Astrocyte (in vitro differentiated cells and primary cell): ENCODE results near the gene DOP1A. TPM values are rescaled to one million over a fixed set of nuclear protein-coding genes. Genes with fewer than 3 reads are reported as not detected.
A peak's percentile ranks its signal among the peaks of the same experiment; 100 is the strongest.

ENCODE experiments used
- DNase-seq: peaks from one replicate; pipeline ENCODE4 v3.0.0-alpha.2; 2010; ENCODE audit warnings: low read depth
- FAIRE-seq: peaks from 2 replicates; lab custom pipeline; 2011; peaks lifted over from hg19 to GRCh38; lab: Jason Lieb, UNC
- H2AFZ ChIP-seq: 2 replicates; pipeline ENCODE4 v1.6.0; 2012; ENCODE audit warnings: low read depth, low read length, inconsistent platforms
- H3K27ac ChIP-seq: 2 replicates; pipeline ENCODE4 v1.5.1; 2011; ENCODE audit warnings: low read depth, low read length, inconsistent platforms
- H3K27me3 ChIP-seq: 2 replicates; pipeline ENCODE4 v1.6.0; 2011; ENCODE audit warnings: low read length, inconsistent platforms; ENCODE audit not compliant: insufficient read depth
- H3K36me3 ChIP-seq: 2 replicates; pipeline ENCODE4 v1.5.1; 2011; ENCODE audit warnings: low read length, inconsistent platforms; ENCODE audit not compliant: insufficient read depth
- H3K4me1 ChIP-seq: 2 replicates; pipeline ENCODE4 v1.5.1; 2011; ENCODE audit warnings: low read length, inconsistent platforms; ENCODE audit not compliant: insufficient read depth
- H3K4me2 ChIP-seq: 2 replicates; pipeline ENCODE4 v1.6.0; 2012; ENCODE audit warnings: low read length, inconsistent platforms
- H3K4me3 ChIP-seq: 2 replicates; pipeline ENCODE4 v1.5.1; 2011; ENCODE audit warnings: low read depth, mild to moderate bottlenecking, low read length, inconsistent platforms; ENCODE audit not compliant: insufficient read depth
- H3K79me2 ChIP-seq: 2 replicates; pipeline ENCODE4 v1.6.0; 2012; ENCODE audit warnings: mild to moderate bottlenecking, low read length, inconsistent platforms; ENCODE audit not compliant: insufficient read depth
- H3K9ac ChIP-seq: 2 replicates; pipeline ENCODE4 v1.6.0; 2012; ENCODE audit warnings: mild to moderate bottlenecking, low read length, inconsistent platforms
- H3K9me3 ChIP-seq: 2 replicates; pipeline ENCODE4 v1.5.1; 2012; ENCODE audit warnings: low read depth, mild to moderate bottlenecking, low read length, inconsistent platforms; ENCODE audit not compliant: insufficient read depth
- H4K20me1 ChIP-seq: 2 replicates; pipeline ENCODE4 v1.6.0; 2012; ENCODE audit warnings: low read length, inconsistent platforms; ENCODE audit not compliant: insufficient read depth
- H3K27ac Mint-ChIP-seq: one replicate; pipeline ENCODE4 v1.8.0; 2021; ENCODE audit warnings: mild to moderate bottlenecking, mixed read lengths; ENCODE audit not compliant: unreplicated experiment
- H3K27me3 Mint-ChIP-seq: one replicate; pipeline ENCODE4 v1.8.0; 2021; ENCODE audit warnings: low read depth, mixed read lengths; ENCODE audit not compliant: unreplicated experiment
- H3K36me3 Mint-ChIP-seq: one replicate; pipeline ENCODE4 v1.8.0; 2021; ENCODE audit warnings: low read depth, mixed read lengths; ENCODE audit not compliant: unreplicated experiment
- H3K4me1 Mint-ChIP-seq: one replicate; pipeline ENCODE4 v1.8.0; 2021; ENCODE audit warnings: low read depth, mixed read lengths; ENCODE audit not compliant: unreplicated experiment
- H3K4me3 Mint-ChIP-seq: one replicate; pipeline ENCODE4 v1.8.0; 2021; ENCODE audit warnings: mild to moderate bottlenecking, moderate library complexity, mixed read lengths; ENCODE audit not compliant: unreplicated experiment
- H3K9me3 Mint-ChIP-seq: one replicate; pipeline ENCODE4 v1.8.0; 2021; ENCODE audit warnings: mild to moderate bottlenecking, mixed read lengths; ENCODE audit not compliant: unreplicated experiment
- EZH2 ChIP-seq: IDR thresholded peaks from 2 replicates; pipeline ENCODE4 v1.6.1; 2012; ENCODE audit warnings: mild to moderate bottlenecking, low read length, inconsistent platforms; ENCODE audit not compliant: insufficient read depth
- total RNA-seq: library from RNA; stranded (reverse); gene quantifications from 2 replicates; pipeline ENCODE4 v1.2.1, GENCODE V29; 2021
- TF ChIP-seq, protein P1 (sequence below): IDR thresholded peaks from 2 replicates; pipeline ENCODE4 v1.5.1; 2011; ENCODE audit warnings: low read depth, mild to moderate bottlenecking, inconsistent platforms, low read length, moderate library complexity; ENCODE audit not compliant: insufficient read depth

DOP1A gene
- total RNA-seq, 1 donor from 2014 or later = 14.2 TPM

DNA sequence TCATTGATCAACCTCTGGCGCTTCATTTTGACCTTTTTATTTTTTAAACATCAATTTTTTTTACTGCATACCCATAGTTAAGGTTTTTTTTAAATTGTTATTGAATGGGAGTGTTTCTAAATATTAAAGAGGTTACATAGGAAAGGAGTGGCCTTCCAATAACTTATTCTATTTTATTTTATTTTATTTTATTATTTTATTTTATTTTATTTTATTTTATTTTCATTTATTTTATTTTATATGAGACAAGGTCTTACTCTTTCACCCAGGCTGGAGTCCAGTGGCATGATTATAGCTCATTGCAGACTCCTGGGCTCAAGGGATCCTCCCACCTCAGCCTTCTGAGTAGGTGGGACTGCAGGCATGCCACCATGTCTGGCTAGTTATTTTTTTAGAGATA, 30.2 kb downstream of the DOP1A start:
- DNase-seq = no peak
- H3K36me3 ChIP-seq = no peaks in the 10 kb centered on the region
- no peaks in the 10 kb centered on the region for H3K4me1 ChIP-seq
- FAIRE-seq = no peak
- H2AFZ ChIP-seq = no peak overlapping the region
- Mint-ChIP-seq H3K4me1 (peaks cover 12% of the 10 kb centered on the region), H3K27ac (no peak overlapping the region), H3K4me3 (no peak overlapping the region), H3K27me3 (no peaks in the 10 kb centered on the region), H3K9me3 (no peaks in the 10 kb centered on the region), H3K36me3 (peaks cover 4% of the 10 kb centered on the region)
- H3K4me3 ChIP-seq = no peak overlapping the region
- peaks cover 13% of the 10 kb centered on the region for H3K79me2 ChIP-seq
- no peak overlapping the region for H3K27ac ChIP-seq
- H3K27me3 ChIP-seq = no peaks in the 10 kb centered on the region
- TF ChIP-seq EZH2 = no peak
- TF ChIP-seq, protein P1, sequence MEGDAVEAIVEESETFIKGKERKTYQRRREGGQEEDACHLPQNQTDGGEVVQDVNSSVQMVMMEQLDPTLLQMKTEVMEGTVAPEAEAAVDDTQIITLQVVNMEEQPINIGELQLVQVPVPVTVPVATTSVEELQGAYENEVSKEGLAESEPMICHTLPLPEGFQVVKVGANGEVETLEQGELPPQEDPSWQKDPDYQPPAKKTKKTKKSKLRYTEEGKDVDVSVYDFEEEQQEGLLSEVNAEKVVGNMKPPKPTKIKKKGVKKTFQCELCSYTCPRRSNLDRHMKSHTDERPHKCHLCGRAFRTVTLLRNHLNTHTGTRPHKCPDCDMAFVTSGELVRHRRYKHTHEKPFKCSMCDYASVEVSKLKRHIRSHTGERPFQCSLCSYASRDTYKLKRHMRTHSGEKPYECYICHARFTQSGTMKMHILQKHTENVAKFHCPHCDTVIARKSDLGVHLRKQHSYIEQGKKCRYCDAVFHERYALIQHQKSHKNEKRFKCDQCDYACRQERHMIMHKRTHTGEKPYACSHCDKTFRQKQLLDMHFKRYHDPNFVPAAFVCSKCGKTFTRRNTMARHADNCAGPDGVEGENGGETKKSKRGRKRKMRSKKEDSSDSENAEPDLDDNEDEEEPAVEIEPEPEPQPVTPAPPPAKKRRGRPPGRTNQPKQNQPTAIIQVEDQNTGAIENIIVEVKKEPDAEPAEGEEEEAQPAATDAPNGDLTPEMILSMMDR = no peak
- H3K9me3 ChIP-seq = no peaks in the 10 kb centered on the region
- no peaks in the 10 kb centered on the region for H4K20me1 ChIP-seq
- H3K9ac ChIP-seq = no peak overlapping the region
- H3K4me2 ChIP-seq = peak overlapping the region; percentile 29

GRCh38 chr6:83098589-83098988, 31.1 kb downstream of the DOP1A start:
- peaks cover 12% of the 10 kb centered on the region for H3K4me1 Mint-ChIP-seq
- Histone ChIP-seq H3K9me3 (no peaks in the 10 kb centered on the region), H2AFZ (no peak overlapping the region), H3K79me2 (peaks cover 10% of the 10 kb centered on the region), H3K4me3 (no peak overlapping the region), H3K36me3 (no peaks in the 10 kb centered on the region), H3K9ac (no peak overlapping the region), H3K4me1 (no peaks in the 10 kb centered on the region), H3K27me3 (no peaks in the 10 kb centered on the region), H4K20me1 (no peaks in the 10 kb centered on the region), H3K4me2 (no peak overlapping the region), H3K27ac (no peak overlapping the region)
- FAIRE-seq (no peak), DNase-seq (no peak)
- H3K9me3 Mint-ChIP-seq = peaks cover 1% of the 10 kb centered on the region
- H3K27me3 Mint-ChIP-seq = no peaks in the 10 kb centered on the region
- H3K36me3 Mint-ChIP-seq = peaks cover 7% of the 10 kb centered on the region
- H3K27ac Mint-ChIP-seq = no peak overlapping the region
- TF ChIP-seq, protein P1 = no peak
- TF ChIP-seq EZH2 = no peak
- no peak overlapping the region for H3K4me3 Mint-ChIP-seq

DNA sequence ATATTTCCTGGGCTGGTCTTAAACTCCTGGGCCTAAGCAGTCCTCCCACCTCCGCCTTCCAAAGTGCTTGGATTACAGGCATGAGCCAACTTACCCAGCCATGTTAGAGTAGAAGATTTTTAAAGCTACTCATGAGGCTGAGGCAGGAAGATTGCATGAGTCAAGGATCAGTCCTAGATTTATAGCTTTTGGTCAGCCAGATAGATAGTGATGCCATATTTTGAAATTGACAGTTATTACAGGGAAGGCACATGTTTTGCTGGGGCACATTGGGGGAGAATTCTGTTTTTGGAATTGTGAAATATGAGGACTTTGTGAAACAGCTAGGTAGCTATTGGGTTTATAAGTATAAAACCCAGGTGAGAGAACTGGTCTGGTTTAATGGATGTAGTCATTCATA, 40.9 kb downstream of the DOP1A start:
- Histone ChIP-seq H3K9ac (no peak overlapping the region), H3K4me2 (no peak overlapping the region), H3K9me3 (no peaks in the 10 kb centered on the region), H3K27ac (no peak overlapping the region), H3K36me3 (peaks cover 3% of the 10 kb centered on the region), H3K27me3 (no peaks in the 10 kb centered on the region), H3K4me3 (no peak overlapping the region), H4K20me1 (no peaks in the 10 kb centered on the region), H2AFZ (no peak overlapping the region), H3K4me1 (no peaks in the 10 kb centered on the region), H3K79me2 (no peaks in the 10 kb centered on the region)
- H3K4me3 Mint-ChIP-seq = no peak overlapping the region
- no peaks in the 10 kb centered on the region for H3K4me1 Mint-ChIP-seq
- H3K36me3 Mint-ChIP-seq = peaks cover 15% of the 10 kb centered on the region
- no peak overlapping the region for H3K27ac Mint-ChIP-seq
- FAIRE-seq = no peak
- no peaks in the 10 kb centered on the region for H3K27me3 Mint-ChIP-seq
- no peak for DNase-seq
- H3K9me3 Mint-ChIP-seq = peaks cover 3% of the 10 kb centered on the region
- TF ChIP-seq, protein P1 = no peak
- no peak for TF ChIP-seq EZH2
